Fibroblast of lung (primary cell): ENCODE measurements around the gene CERS3.

Source experiments
- EZH2 ChIP-seq: IDR thresholded peaks from 2 replicates; pipeline ENCODE4 v1.5.1; 2012; ENCODE audit warnings: low read length, control low read depth, mild to moderate bottlenecking; ENCODE audit errors: missing control alignments
- TF ChIP-seq, protein P1 (sequence below), 2 donors: IDR thresholded peaks in 1 of 2; conservative IDR thresholded peaks in 1 of 2; 1 replicate in 1 of 2; 2 replicates in 1 of 2; pipeline ENCODE4 v1.5.1; 2011 to 2012; ENCODE audit warnings: low read length in 2 of 2, control low read depth in 1 of 2, inconsistent platforms in 1 of 2, low read depth in 1 of 2, mild to moderate bottlenecking in 1 of 2

DNA sequence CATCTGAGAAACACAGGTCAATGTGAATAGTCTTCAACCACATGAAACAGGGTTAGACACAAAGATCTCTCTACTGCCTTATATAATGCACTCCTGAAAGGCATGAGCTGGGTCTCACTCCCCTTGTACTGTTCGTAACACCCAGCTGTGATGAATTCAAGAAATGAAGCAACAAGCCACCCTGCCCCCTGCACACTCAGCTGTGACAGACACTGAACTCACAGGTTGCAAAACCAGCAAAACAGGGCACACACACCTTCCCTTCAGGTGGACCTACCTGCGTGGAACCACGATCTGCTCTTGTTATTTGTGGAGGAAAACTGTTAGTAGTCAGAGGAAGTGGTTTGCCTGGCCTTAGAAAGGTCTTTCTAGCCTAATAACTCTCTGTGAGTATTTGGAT is 64.5 kb downstream of the CERS3 start:
- TF ChIP-seq, protein P1, sequence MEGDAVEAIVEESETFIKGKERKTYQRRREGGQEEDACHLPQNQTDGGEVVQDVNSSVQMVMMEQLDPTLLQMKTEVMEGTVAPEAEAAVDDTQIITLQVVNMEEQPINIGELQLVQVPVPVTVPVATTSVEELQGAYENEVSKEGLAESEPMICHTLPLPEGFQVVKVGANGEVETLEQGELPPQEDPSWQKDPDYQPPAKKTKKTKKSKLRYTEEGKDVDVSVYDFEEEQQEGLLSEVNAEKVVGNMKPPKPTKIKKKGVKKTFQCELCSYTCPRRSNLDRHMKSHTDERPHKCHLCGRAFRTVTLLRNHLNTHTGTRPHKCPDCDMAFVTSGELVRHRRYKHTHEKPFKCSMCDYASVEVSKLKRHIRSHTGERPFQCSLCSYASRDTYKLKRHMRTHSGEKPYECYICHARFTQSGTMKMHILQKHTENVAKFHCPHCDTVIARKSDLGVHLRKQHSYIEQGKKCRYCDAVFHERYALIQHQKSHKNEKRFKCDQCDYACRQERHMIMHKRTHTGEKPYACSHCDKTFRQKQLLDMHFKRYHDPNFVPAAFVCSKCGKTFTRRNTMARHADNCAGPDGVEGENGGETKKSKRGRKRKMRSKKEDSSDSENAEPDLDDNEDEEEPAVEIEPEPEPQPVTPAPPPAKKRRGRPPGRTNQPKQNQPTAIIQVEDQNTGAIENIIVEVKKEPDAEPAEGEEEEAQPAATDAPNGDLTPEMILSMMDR (conservative IDR thresholded peaks at IDR 0.05 in 1 of 2, IDR thresholded peaks at IDR 0.05 in 1 of 2; ENCODE audit: low read depth in 1 of 2, low read length in 2 of 2), result no peak
- no peak for TF ChIP-seq EZH2
